WERI-Rb-1 (cell line): ENCODE data around the gene AOPEP.

Experiments
- DNase-seq: peaks from one replicate; pipeline ENCODE4 v3.0.0-alpha.2; 2020
- H3K27ac ChIP-seq: fragments of 250-450 bp; sonication (Bioruptor Pico); 2 replicates; pipeline ENCODE4 v1.5.1; 2020; ENCODE audit warnings: mild to moderate bottlenecking, moderate library complexity
- H3K27me3 ChIP-seq: fragments of 250-450 bp; sonication (Bioruptor Pico); 2 replicates; pipeline ENCODE4 v1.5.1; 2021; ENCODE audit warnings: mild to moderate bottlenecking, low read depth, moderate library complexity; ENCODE audit not compliant: insufficient read depth, severe bottlenecking
- H3K36me3 ChIP-seq: fragments of 250-450 bp; sonication (Bioruptor Pico); 2 replicates; pipeline ENCODE4 v1.5.1; 2020; ENCODE audit warnings: mild to moderate bottlenecking, moderate library complexity
- H3K4me3 ChIP-seq: 2 replicates; pipeline ENCODE4 v1.5.1; 2011; ENCODE audit warnings: low read depth, mild to moderate bottlenecking, control low read depth, low read length
- H3K9me3 ChIP-seq: fragments of 250-450 bp; sonication (Bioruptor Pico); 2 replicates; pipeline ENCODE4 v1.5.1; 2021; ENCODE audit warnings: mild to moderate bottlenecking, moderate library complexity; ENCODE audit not compliant: severe bottlenecking
- TF ChIP-seq, protein P1 (sequence below): IDR thresholded peaks from 2 replicates; pipeline ENCODE4 v1.5.1; 2011; ENCODE audit warnings: low read depth, mild to moderate bottlenecking, control low read depth, inconsistent platforms, low read length

AOPEP gene

DNA sequence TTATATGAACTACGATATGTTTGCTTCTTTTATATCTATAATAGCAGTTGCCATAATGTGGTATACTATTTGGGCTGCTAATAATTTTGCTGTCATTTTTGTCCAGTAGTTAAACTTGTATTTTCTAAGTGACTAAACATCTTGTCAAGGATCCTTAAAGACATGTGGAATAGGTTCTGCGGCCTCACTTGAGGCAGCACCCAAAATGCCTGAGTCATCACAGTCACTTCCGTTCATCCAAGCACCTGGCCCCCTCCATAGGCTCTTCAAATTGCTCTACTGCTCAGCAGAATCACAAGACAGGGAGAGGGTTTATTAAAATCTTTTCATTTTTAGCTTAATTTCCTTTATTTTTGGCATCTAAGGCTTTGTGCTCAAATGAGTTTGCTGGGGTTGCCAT lies 259.1 kb downstream of the AOPEP start:
- no peaks in the 10 kb centered on the region for H3K27me3 ChIP-seq
- TF ChIP-seq, protein P1, sequence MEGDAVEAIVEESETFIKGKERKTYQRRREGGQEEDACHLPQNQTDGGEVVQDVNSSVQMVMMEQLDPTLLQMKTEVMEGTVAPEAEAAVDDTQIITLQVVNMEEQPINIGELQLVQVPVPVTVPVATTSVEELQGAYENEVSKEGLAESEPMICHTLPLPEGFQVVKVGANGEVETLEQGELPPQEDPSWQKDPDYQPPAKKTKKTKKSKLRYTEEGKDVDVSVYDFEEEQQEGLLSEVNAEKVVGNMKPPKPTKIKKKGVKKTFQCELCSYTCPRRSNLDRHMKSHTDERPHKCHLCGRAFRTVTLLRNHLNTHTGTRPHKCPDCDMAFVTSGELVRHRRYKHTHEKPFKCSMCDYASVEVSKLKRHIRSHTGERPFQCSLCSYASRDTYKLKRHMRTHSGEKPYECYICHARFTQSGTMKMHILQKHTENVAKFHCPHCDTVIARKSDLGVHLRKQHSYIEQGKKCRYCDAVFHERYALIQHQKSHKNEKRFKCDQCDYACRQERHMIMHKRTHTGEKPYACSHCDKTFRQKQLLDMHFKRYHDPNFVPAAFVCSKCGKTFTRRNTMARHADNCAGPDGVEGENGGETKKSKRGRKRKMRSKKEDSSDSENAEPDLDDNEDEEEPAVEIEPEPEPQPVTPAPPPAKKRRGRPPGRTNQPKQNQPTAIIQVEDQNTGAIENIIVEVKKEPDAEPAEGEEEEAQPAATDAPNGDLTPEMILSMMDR, result no peak
- no peak overlapping the region for H3K4me3 ChIP-seq
- DNase-seq, result no peak
- no peak overlapping the region for H3K27ac ChIP-seq
- H3K9me3 ChIP-seq, result no peaks in the 10 kb centered on the region
- no peaks in the 10 kb centered on the region for H3K36me3 ChIP-seq

- Histone ChIP-seq H3K27ac (no peak overlapping the region), H3K4me3 (no peak overlapping the region), H3K9me3 (no peaks in the 10 kb centered on the region), H3K27me3 (no peaks in the 10 kb centered on the region), H3K36me3 (no peaks in the 10 kb centered on the region)
- TF ChIP-seq, protein P1, result no peak
- no peak for DNase-seq
Observed at GRCh38 chr9:94987731-94988130, 261.2 kb downstream of the AOPEP start.

GRCh38 chr9:94990897-94991561 lies 264.5 kb downstream of the AOPEP start:
- Histone ChIP-seq H3K36me3 (no peaks in the 10 kb centered on the region), H3K4me3 (no peak overlapping the region), H3K27ac (no peak overlapping the region), H3K27me3 (no peaks in the 10 kb centered on the region), H3K9me3 (no peaks in the 10 kb centered on the region)
- DNase-seq, result no peak
- TF ChIP-seq, protein P1, result no peak

DNA sequence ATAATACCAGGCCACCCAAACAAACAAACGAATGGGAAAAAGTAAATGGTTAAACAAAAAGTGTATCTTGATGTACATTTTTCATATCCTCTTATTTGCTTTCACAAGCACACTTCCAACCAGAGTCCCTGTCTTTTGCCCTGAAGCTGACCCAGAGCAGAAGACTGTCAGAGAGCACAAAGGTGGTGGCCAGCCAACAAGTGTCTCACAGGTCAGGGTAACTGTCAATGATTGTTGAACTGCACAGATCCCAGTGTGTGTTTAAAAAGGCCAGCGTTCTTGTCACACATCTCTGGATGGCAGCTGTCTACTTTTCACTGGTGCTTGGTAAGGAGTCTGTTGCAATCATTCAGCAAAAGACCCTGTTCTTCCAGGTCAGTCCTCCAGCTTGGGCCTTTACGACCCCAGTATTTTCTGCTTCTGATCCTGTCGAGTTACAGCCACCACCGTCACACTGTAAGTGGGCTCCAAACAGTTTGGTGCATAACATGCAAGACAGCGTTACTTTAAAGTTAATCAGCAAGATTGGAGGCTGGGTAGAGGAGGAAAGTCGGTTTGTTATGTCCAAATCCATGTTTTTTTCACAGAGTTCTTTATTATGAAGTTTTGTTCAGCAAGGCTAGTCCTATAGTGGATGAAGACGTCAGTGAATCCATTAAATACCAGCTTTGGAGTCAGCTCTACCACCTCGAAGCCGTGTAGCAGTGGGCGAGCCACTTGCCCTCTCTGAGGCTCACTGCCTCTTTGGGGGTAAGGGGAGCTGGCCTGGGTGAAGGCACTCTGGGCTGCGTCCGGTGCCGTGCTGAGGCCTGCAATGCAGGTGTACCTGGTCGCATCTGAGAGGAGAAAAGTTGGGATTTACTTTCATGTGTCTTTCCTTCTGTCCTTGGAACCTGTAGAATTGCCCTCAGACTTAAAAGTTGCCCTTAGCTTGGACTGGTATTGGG lies 265.7 kb downstream of the AOPEP start:
- TF ChIP-seq, protein P1, result no peak
- no peak overlapping the region for H3K27ac ChIP-seq
- no peaks in the 10 kb centered on the region for H3K9me3 ChIP-seq
- H3K4me3 ChIP-seq, result no peak overlapping the region
- H3K27me3 ChIP-seq, result no peaks in the 10 kb centered on the region
- DNase-seq, result no peak
- H3K36me3 ChIP-seq, result no peaks in the 10 kb centered on the region

- Histone ChIP-seq H3K36me3 (no peaks in the 10 kb centered on the region), H3K27ac (no peak overlapping the region), H3K4me3 (no peak overlapping the region), H3K9me3 (no peaks in the 10 kb centered on the region), H3K27me3 (no peaks in the 10 kb centered on the region)
- no peak for DNase-seq
- TF ChIP-seq, protein P1, result no peak
Observed at GRCh38 chr9:94993160-94993820, 266.8 kb downstream of the AOPEP start.
